ENCODE data around the gene HPN. TPM values are rescaled to one million over a fixed set of nuclear protein-coding genes. Genes with fewer than 3 reads are reported as not detected.

The HPN gene
- total and polyA plus RNA-seq, 2 of the 13 experiments (the other 11 are each of a cell fraction or from before 2014, with no cell fraction given) = 46.7 to 261 TPM

- TF ChIP-seq HNF1A (IDR thresholded peaks at IDR 0.05; ENCODE audit: low read depth) = peak; percentile 45; the same call in 1 of the 2 replicates
- TF ChIP-seq HNF1A (CRISPR knock-in tag; IDR thresholded peaks at IDR 0.05; ENCODE audit: borderline replicate concordance) = peak; percentile 9; the same call in 1 of the 2 replicates
- TF ChIP-seq ZSCAN25 (CRISPR knock-in tag; IDR thresholded peaks at IDR 0.05) = peak; percentile 92
- no peak for TF ChIP-seq ZNF260 (CRISPR knock-in tag; IDR thresholded peaks at IDR 0.05; ENCODE audit: borderline replicate concordance, low read depth)
- no peak for TF ChIP-seq SRSF1 (optimal IDR thresholded peaks at IDR 0.05; ENCODE audit: low read depth, low read length)
- TF ChIP-seq PITX1 (CRISPR knock-in tag; IDR thresholded peaks at IDR 0.05) = 0 out of 2 replicates have a peak, but pooled peaks have one; percentile 33
- TF ChIP-seq ZNF281 (CRISPR knock-in tag; IDR thresholded peaks at IDR 0.05; ENCODE audit: borderline replicate concordance) = no peak; the same call in 1 of the 2 replicates
- 0 out of 2 replicates have a peak, but pooled peaks have one; percentile 8 for TF ChIP-seq MIXL1 (CRISPR knock-in tag; IDR thresholded peaks at IDR 0.05)
- TF ChIP-seq ZFP82 (CRISPR knock-in tag; IDR thresholded peaks at IDR 0.05; ENCODE audit: borderline replicate concordance) = no peak
- no peak for TF ChIP-seq ZNF841 (CRISPR knock-in tag; IDR thresholded peaks at IDR 0.05; ENCODE audit: borderline replicate concordance)
- TF ChIP-seq ZNF143 (CRISPR knock-in tag; IDR thresholded peaks at IDR 0.05) = peak; percentile 53; the same call in 1 of the 2 replicates
- TF ChIP-seq, protein P1, sequence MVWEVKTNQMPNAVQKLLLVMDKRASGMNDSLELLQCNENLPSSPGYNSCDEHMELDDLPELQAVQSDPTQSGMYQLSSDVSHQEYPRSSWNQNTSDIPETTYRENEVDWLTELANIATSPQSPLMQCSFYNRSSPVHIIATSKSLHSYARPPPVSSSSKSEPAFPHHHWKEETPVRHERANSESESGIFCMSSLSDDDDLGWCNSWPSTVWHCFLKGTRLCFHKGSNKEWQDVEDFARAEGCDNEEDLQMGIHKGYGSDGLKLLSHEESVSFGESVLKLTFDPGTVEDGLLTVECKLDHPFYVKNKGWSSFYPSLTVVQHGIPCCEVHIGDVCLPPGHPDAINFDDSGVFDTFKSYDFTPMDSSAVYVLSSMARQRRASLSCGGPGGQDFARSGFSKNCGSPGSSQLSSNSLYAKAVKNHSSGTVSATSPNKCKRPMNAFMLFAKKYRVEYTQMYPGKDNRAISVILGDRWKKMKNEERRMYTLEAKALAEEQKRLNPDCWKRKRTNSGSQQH (CRISPR knock-in tag; IDR thresholded peaks at IDR 0.05; ENCODE audit: low read depth) = peak; percentile 4; the same call in 1 of the 2 replicates
- TF ChIP-seq, protein P2, sequence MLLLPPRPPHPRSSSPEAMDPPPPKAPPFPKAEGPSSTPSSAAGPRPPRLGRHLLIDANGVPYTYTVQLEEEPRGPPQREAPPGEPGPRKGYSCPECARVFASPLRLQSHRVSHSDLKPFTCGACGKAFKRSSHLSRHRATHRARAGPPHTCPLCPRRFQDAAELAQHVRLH (CRISPR knock-in tag; IDR thresholded peaks at IDR 0.05; ENCODE audit: borderline replicate concordance, low read depth) = no peak
- TF ChIP-seq E2F1 (CRISPR knock-in tag; IDR thresholded peaks at IDR 0.05) = peak; percentile 2; the same call in 1 of the 2 replicates
- TF ChIP-seq ZNF572 (CRISPR knock-in tag; IDR thresholded peaks at IDR 0.05) = peak; percentile 28; the same call in 1 of the 2 replicates
These were observed 1.4 kb upstream of the HPN start (continued) for GRCh38 chr19:35039881-35040825.
